Right lobe of liver (tissue), 6 donors: ENCODE results near the gene CD2BP2. TPM values are rescaled to one million over a fixed set of nuclear protein-coding genes. Genes with fewer than 3 reads are reported as not detected.

ENCODE experiments used
- ATAC-seq, 4 donors: fragments of 200-7000 bp; cut with Tn5 transposase; one replicate each; pipeline ENCODE4 v1.9.1; 2020; ENCODE audit warnings: mild to moderate bottlenecking in 4 of 4, moderate library complexity in 4 of 4
- DNase-seq, 3 donors: peaks; one replicate each; pipeline ENCODE4 v3.0.0-alpha.2; 2020
- H3K27ac ChIP-seq, 3 donors: fragments of 200-600 bp; one replicate each; pipeline ENCODE4 v1.8.0; 2022
- H3K27me3 ChIP-seq, 2 donors: fragments of 200-600 bp; one replicate each; pipeline ENCODE4 v1.8.0; 2022
- H3K36me3 ChIP-seq, 4 donors: fragments of 200-600 bp; sonication (generic) in 1 of 4; one replicate each; pipeline versions ENCODE4 v1.5.1 to v1.8.0; 2017 to 2022; ENCODE audit warnings: control low read depth in 1 of 4
- H3K4me1 ChIP-seq, 4 donors: fragments of 200-600 bp; sonication (generic) in 1 of 4; one replicate each; pipeline versions ENCODE4 v1.5.1 to v1.8.0; 2017 to 2022; ENCODE audit warnings: control low read depth in 1 of 4
- H3K4me3 ChIP-seq, 3 donors: fragments of 200-600 bp; one replicate each; pipeline ENCODE4 v1.8.0; 2022
- H3K9me3 ChIP-seq, 4 donors: fragments of 200-600 bp; sonication (generic) in 1 of 4; one replicate each; pipeline versions ENCODE4 v1.5.1 to v1.8.0; 2017 to 2022; ENCODE audit warnings: control low read depth in 1 of 4
- POLR2A ChIP-seq: fragments of 450-650 bp; IDR thresholded peaks from one replicate; pipeline ENCODE4 v1.6.1; 2017; ENCODE audit warnings: antibody characterized with exemption, mild to moderate bottlenecking
- WGBS: methylation state at CpG from one replicate; pipeline ENCODE4 v1.1.6; 2018; ENCODE audit warnings: low coverage, low lambda C conversion rate; ENCODE audit not compliant: insufficient coverage; ENCODE audit errors: missing lambda C conversion rate; 5-methylcytosine and 5-hydroxymethylcytosine counted together
- intact Hi-C, 2 donors: fragments of 100-400 bp; cut with DNase I; formaldehyde crosslinking; loops; one replicate each; pipeline versions ENCODE4 v1.11.2 to v1.14.1; 2022
- total RNA-seq, 6 experiments: library from RNA; depleted of rRNA in 2 of 6; stranded (reverse); fragments of >200 nt in 2 of 6; fragmentation: NEBNext Ultra II Directional in 3 of 6; extraction: Animal tissue kit (Norgen Biotek cat#: 25700) in 3 of 6; gene quantifications; one replicate each; pipeline versions ENCODE4 v1.1.0 to v1.2.4, GENCODE V29; 2016 to 2023
- TF ChIP-seq, protein P1 (sequence below), 4 donors: fragments of 200-600 bp in 3 of 4; fragments of 450-650 bp in 1 of 4; IDR thresholded peaks; one replicate each; pipeline versions ENCODE4 v1.5.1 to v1.8.0; 2016 to 2022; ENCODE audit warnings: antibody characterized with exemption in 4 of 4, mild to moderate bottlenecking in 2 of 4
- donor health status: DM: no; HTN: yes; CAD: no.
- donor health status: DM: no; HTN: no; CAD: no.
- donor health status: DM: no; HTN: no; CAD: no.
- donor health status: DM: no; HTN: yes; CAD: no.
- donor health status: DM: no; HTN: yes; CAD: no.

CD2BP2 gene
- total RNA-seq, 6 experiments from 2014 or later, result 14.8 to 23.8 (median 18.2) TPM

- Histone ChIP-seq H3K27me3 (no peaks in the 10 kb centered on the region), H3K4me3 (no peak overlapping the region), H3K4me1 (peaks cover 0 to 9% (median 3%) of the 10 kb centered on the region in 4 donors), H3K27ac (peak overlapping the region in 1 of 3 donors; percentile 97), H3K36me3 (no peaks in the 10 kb centered on the region), H3K9me3 (no peaks in the 10 kb centered on the region)
- intact Hi-C loops, result no loop called here
- TF ChIP-seq, protein P1, sequence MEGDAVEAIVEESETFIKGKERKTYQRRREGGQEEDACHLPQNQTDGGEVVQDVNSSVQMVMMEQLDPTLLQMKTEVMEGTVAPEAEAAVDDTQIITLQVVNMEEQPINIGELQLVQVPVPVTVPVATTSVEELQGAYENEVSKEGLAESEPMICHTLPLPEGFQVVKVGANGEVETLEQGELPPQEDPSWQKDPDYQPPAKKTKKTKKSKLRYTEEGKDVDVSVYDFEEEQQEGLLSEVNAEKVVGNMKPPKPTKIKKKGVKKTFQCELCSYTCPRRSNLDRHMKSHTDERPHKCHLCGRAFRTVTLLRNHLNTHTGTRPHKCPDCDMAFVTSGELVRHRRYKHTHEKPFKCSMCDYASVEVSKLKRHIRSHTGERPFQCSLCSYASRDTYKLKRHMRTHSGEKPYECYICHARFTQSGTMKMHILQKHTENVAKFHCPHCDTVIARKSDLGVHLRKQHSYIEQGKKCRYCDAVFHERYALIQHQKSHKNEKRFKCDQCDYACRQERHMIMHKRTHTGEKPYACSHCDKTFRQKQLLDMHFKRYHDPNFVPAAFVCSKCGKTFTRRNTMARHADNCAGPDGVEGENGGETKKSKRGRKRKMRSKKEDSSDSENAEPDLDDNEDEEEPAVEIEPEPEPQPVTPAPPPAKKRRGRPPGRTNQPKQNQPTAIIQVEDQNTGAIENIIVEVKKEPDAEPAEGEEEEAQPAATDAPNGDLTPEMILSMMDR (IDR thresholded peaks at IDR 0.05), result no peak
- TF ChIP-seq POLR2A, result no peak
- peak in 1 of 3 donors; percentile 21 for DNase-seq
- no peak for ATAC-seq
- 93% methylated on average over 3 of the region's 8 CpGs for WGBS
Measured at GRCh38 chr16:30376461-30376902, 21.4 kb upstream of the CD2BP2 start.

- intact Hi-C loops, result no loop called here
- no peaks in the 10 kb centered on the region for H3K9me3 ChIP-seq
Measured at GRCh38 chr16:30375864-30376263, 20.8 kb upstream of the CD2BP2 start.

DNA sequence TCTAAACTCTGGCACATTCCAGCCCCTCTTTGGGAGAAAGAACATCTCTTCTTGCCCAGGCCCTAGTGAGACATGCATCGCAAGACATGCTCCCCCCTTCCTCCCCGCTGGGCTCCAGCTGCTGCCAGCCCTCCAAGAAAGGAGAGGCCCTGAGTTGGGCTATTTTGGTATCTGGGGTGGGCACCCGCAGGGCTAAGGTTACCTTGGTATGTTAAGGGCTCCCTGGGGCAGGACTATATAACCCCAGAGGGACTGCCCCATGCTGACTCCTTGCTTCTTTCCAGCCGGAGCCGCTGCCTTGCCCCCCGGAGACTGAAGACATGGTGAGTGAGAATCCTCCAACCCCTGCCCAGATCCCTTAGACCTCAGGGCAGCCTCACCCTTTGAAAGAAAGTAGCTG is 19.4 kb upstream of the CD2BP2 start, which contains the start of gene MYL11:
MYL11 (plus strand) TSS at position 265 of the 400 bp plus-strand sequence; CDS start at position 321, 56 bp downstream.
- peaks cover 0 to 13% (median 3%) of the 10 kb centered on the region in 4 donors for H3K4me1 ChIP-seq
- no peaks in the 10 kb centered on the region for H3K36me3 ChIP-seq
- DNase-seq (no peak), ATAC-seq (no peak)
- TF ChIP-seq, protein P1 (IDR thresholded peaks at IDR 0.05), result no peak
- no peak for TF ChIP-seq POLR2A
- intact Hi-C loops, result no loop called here
- no peak within 1 kb of the TSS for H3K27ac ChIP-seq
- WGBS, result 82% methylated on average over 3 of the region's 6 CpGs
- no peaks in the 10 kb centered on the region for H3K9me3 ChIP-seq
- no peaks in the 10 kb centered on the region for H3K27me3 ChIP-seq
- no peak within 1 kb of the TSS for H3K4me3 ChIP-seq

More at GRCh38 chr16:30375864-30376263, 20.8 kb upstream of the CD2BP2 start:
- TF ChIP-seq, protein P1 (IDR thresholded peaks at IDR 0.05), result no peak
- no peak for TF ChIP-seq POLR2A
- no peak overlapping the region for H3K4me3 ChIP-seq
- DNase-seq, result peak in 1 of 3 donors; percentile 53
- no peak overlapping the region for H3K27ac ChIP-seq
- H3K36me3 ChIP-seq, result no peaks in the 10 kb centered on the region
- no peak for ATAC-seq
- peaks cover 0 to 13% (median 3%) of the 10 kb centered on the region in 4 donors for H3K4me1 ChIP-seq
- WGBS, result 60% methylated on average over 1 of the region's 8 CpGs
- H3K27me3 ChIP-seq, result no peaks in the 10 kb centered on the region

- DNase-seq (no peak), ATAC-seq (no peak)
- H3K9me3 ChIP-seq, result no peaks in the 10 kb centered on the region
- no peaks in the 10 kb centered on the region for H3K27me3 ChIP-seq
- intact Hi-C loops, result no loop called here
- no peak for TF ChIP-seq POLR2A
- TF ChIP-seq, protein P1 (IDR thresholded peaks at IDR 0.05), result no peak
- H3K27ac ChIP-seq, result no peak overlapping the region
- WGBS, result 92% methylated on average over 2 of the region's 5 CpGs
- no peak overlapping the region for H3K4me3 ChIP-seq
- H3K36me3 ChIP-seq, result no peaks in the 10 kb centered on the region
- H3K4me1 ChIP-seq, result peaks cover 0 to 22% (median 4%) of the 10 kb centered on the region in 4 donors
Measured at GRCh38 chr16:30372725-30373124, 17.6 kb upstream of the CD2BP2 start.
